ENCODE measurements around the gene CST9L. TPM values are rescaled to one million over a fixed set of nuclear protein-coding genes. Genes with fewer than 3 reads are reported as not detected.

CST9L gene
- not detected for total RNA-seq
- not detected for polyA plus RNA-seq (2013, experiment 1 of 2)
- polyA plus RNA-seq (2013, experiment 2 of 2), result not detected
- 0 reads per million in 172 experiments for total RNA-seq

- TF ChIP-seq CTCF (IDR thresholded peaks at IDR 0.05), result no peak
- ATAC-seq (ENCODE audit: poor library complexity) (no peak), DNase-seq (no peak)
- H3K9me3 ChIP-seq (ENCODE audit: control insufficient read depth in 1 of 2, insufficient read depth in 1 of 2, low read length in 2 of 2), result peaks cover 0 to under 1% of the 10 kb centered on the region in 2 experiments
- no peak within 1 kb of the TSS for H3K4me3 Mint-ChIP-seq
- H3K4me1 Mint-ChIP-seq (ENCODE audit: low read depth), result no peaks in the 10 kb centered on the region
- H3K27ac ChIP-seq (ENCODE audit: low read depth in 1 of 2, low read length in 2 of 2), result no peak within 1 kb of the TSS
- peaks cover 0 to 3% of the 10 kb centered on the region in 2 experiments for H3K27me3 ChIP-seq (ENCODE audit: control insufficient read depth in 1 of 2, insufficient read depth in 2 of 2, low read length in 2 of 2)
- H3K4me3 ChIP-seq (ENCODE audit: low read length), result no peak within 1 kb of the TSS
- no peaks in the 10 kb centered on the region for H3K36me3 Mint-ChIP-seq (ENCODE audit: low read depth)
- no peaks in the 10 kb centered on the region for H3K9me3 Mint-ChIP-seq
- no peak within 1 kb of the TSS for H3K27ac Mint-ChIP-seq
- H3K27me3 Mint-ChIP-seq, result peaks cover 15% of the 10 kb centered on the region
- intact Hi-C loops (cut with DNase I, micrococcal nuclease), result no loop called here
- ChIA-PET POLR2A (no interaction called here), CTCF (no interaction called here)
- no peaks in the 10 kb centered on the region for H3K4me1 ChIP-seq (ENCODE audit: insufficient read depth, low read length)
- H3K36me3 ChIP-seq (ENCODE audit: insufficient read depth, low read length), result no peaks in the 10 kb centered on the region
Observed at GRCh38 chr20:23568320-23568970, at the start of gene CST9L. Gene CST9L (minus strand): TSS chr20:23568484. CDS start chr20:23568450, 34 bp downstream.

- H3K4me3 Mint-ChIP-seq, result no peak overlapping the region
- DNase-seq, result no peak
- ChIA-PET CTCF (no interaction called here), POLR2A (no interaction called here)
- no peaks in the 10 kb centered on the region for H3K4me1 Mint-ChIP-seq (ENCODE audit: low read depth)
- peaks cover 11% of the 10 kb centered on the region for H3K27me3 Mint-ChIP-seq
- Histone ChIP-seq H3K27ac (ENCODE audit: low read depth in 1 of 2, low read length in 2 of 2) (no peak overlapping the region), H3K27me3 (ENCODE audit: control insufficient read depth in 1 of 2, insufficient read depth in 2 of 2, low read length in 2 of 2) (no peaks in the 10 kb centered on the region), H3K36me3 (ENCODE audit: insufficient read depth, low read length) (no peaks in the 10 kb centered on the region), H3K9me3 (ENCODE audit: control insufficient read depth in 1 of 2, insufficient read depth in 1 of 2, low read length in 2 of 2) (no peaks in the 10 kb centered on the region), H3K4me3 (ENCODE audit: low read length) (no peak overlapping the region), H3K4me1 (ENCODE audit: insufficient read depth, low read length) (no peaks in the 10 kb centered on the region)
- no peak for TF ChIP-seq CTCF (IDR thresholded peaks at IDR 0.05)
- no peaks in the 10 kb centered on the region for H3K9me3 Mint-ChIP-seq
- ATAC-seq (ENCODE audit: poor library complexity), result no peak
- H3K27ac Mint-ChIP-seq, result no peak overlapping the region
- H3K36me3 Mint-ChIP-seq (ENCODE audit: low read depth), result no peaks in the 10 kb centered on the region
- intact Hi-C loops (cut with DNase I, micrococcal nuclease), result no loop called here
Observed at GRCh38 chr20:23614163-23614562, 45.9 kb upstream of the CST9L start.

GRCh38 chr20:23613676-23614075 is 45.4 kb upstream of the CST9L start:
- H3K36me3 ChIP-seq (ENCODE audit: insufficient read depth, low read length), result no peaks in the 10 kb centered on the region
- intact Hi-C loops (cut with DNase I, micrococcal nuclease), result no loop called here
- no peak overlapping the region for H3K4me3 ChIP-seq (ENCODE audit: low read length)
- no peak for TF ChIP-seq CTCF (IDR thresholded peaks at IDR 0.05)
- ChIA-PET POLR2A (no interaction called here), CTCF (no interaction called here)
- H3K27me3 ChIP-seq (ENCODE audit: control insufficient read depth in 1 of 2, insufficient read depth in 2 of 2, low read length in 2 of 2), result no peaks in the 10 kb centered on the region
- Mint-ChIP-seq H3K4me1 (ENCODE audit: low read depth) (no peaks in the 10 kb centered on the region), H3K27me3 (peaks cover 7% of the 10 kb centered on the region), H3K27ac (no peak overlapping the region), H3K9me3 (no peaks in the 10 kb centered on the region), H3K36me3 (ENCODE audit: low read depth) (no peaks in the 10 kb centered on the region), H3K4me3 (no peak overlapping the region)
- H3K4me1 ChIP-seq (ENCODE audit: insufficient read depth, low read length), result no peaks in the 10 kb centered on the region
- H3K9me3 ChIP-seq (ENCODE audit: control insufficient read depth in 1 of 2, insufficient read depth in 1 of 2, low read length in 2 of 2), result no peaks in the 10 kb centered on the region
- DNase-seq, result no peak
- no peak for ATAC-seq (ENCODE audit: poor library complexity)
- no peak overlapping the region for H3K27ac ChIP-seq (ENCODE audit: low read depth in 1 of 2, low read length in 2 of 2)

Data from CD4-positive, alpha-beta T cell (primary cell).